BE2C (cell line): ENCODE results near the gene LRMDA.

Experiments used
- DNase-seq: peaks from one replicate; pipeline ENCODE4 v3.0.0-alpha.2; 2020
- H3K27me3 ChIP-seq: fragments of 250-450 bp; sonication (Bioruptor Pico); 2 replicates; pipeline ENCODE4 v1.5.1; 2020; ENCODE audit warnings: mild to moderate bottlenecking
- H3K36me3 ChIP-seq: fragments of 250-450 bp; sonication (Bioruptor Pico); 2 replicates; pipeline ENCODE4 v1.5.1; 2020; ENCODE audit warnings: mild to moderate bottlenecking
- H3K4me1 ChIP-seq: fragments of 250-450 bp; sonication (Bioruptor Pico); 2 replicates; pipeline ENCODE4 v1.5.1; 2020
- H3K4me3 ChIP-seq: 2 replicates; pipeline ENCODE4 v1.5.1; 2011; ENCODE audit warnings: low read depth, low read length
- H3K9me3 ChIP-seq: fragments of 250-450 bp; sonication (Bioruptor Pico); 2 replicates; pipeline ENCODE4 v1.5.1; 2020
- CTCF ChIP-seq: IDR thresholded peaks from 2 replicates; pipeline ENCODE4 v1.5.1; 2012; ENCODE audit warnings: mild to moderate bottlenecking, low read depth, low read length

The LRMDA gene

GRCh38 chr10:75948583-75948982 lies 517.2 kb downstream of the LRMDA start:
- no peak for TF ChIP-seq CTCF
- Histone ChIP-seq H3K36me3 (no peaks in the 10 kb centered on the region), H3K9me3 (no peaks in the 10 kb centered on the region), H3K4me1 (no peaks in the 10 kb centered on the region), H3K27me3 (no peaks in the 10 kb centered on the region), H3K4me3 (no peak overlapping the region)
- DNase-seq: no peak

- Histone ChIP-seq H3K27me3 (no peaks in the 10 kb centered on the region), H3K4me3 (no peak overlapping the region)
- DNase-seq: no peak
Measured at GRCh38 chr10:75950307-75950706, 518.9 kb downstream of the LRMDA start.

GRCh38 chr10:75950997-75951589 lies 519.7 kb downstream of the LRMDA start:
- Histone ChIP-seq H3K4me3 (no peak overlapping the region), H3K4me1 (no peaks in the 10 kb centered on the region), H3K9me3 (no peaks in the 10 kb centered on the region), H3K27me3 (no peaks in the 10 kb centered on the region), H3K36me3 (no peaks in the 10 kb centered on the region)
- TF ChIP-seq CTCF: no peak
- no peak for DNase-seq

More at GRCh38 chr10:75950307-75950706, 518.9 kb downstream of the LRMDA start:
- Histone ChIP-seq H3K4me1 (no peaks in the 10 kb centered on the region), H3K36me3 (no peaks in the 10 kb centered on the region), H3K9me3 (no peaks in the 10 kb centered on the region)
- TF ChIP-seq CTCF: no peak

GRCh38 chr10:75951627-75952026 lies 520.2 kb downstream of the LRMDA start:
- H3K4me3 ChIP-seq: no peak overlapping the region
- DNase-seq: no peak
- H3K4me1 ChIP-seq: no peaks in the 10 kb centered on the region
- no peak for TF ChIP-seq CTCF
- H3K9me3 ChIP-seq: no peaks in the 10 kb centered on the region
- H3K27me3 ChIP-seq: no peaks in the 10 kb centered on the region
- no peaks in the 10 kb centered on the region for H3K36me3 ChIP-seq

- Histone ChIP-seq H3K9me3 (no peaks in the 10 kb centered on the region), H3K4me3 (no peak overlapping the region), H3K27me3 (no peaks in the 10 kb centered on the region), H3K4me1 (no peaks in the 10 kb centered on the region), H3K36me3 (no peaks in the 10 kb centered on the region)
- TF ChIP-seq CTCF: no peak
- no peak for DNase-seq
Measured at GRCh38 chr10:75952093-75952492, 520.7 kb downstream of the LRMDA start.

- DNase-seq: no peak
- Histone ChIP-seq H3K27me3 (no peaks in the 10 kb centered on the region), H3K4me1 (no peaks in the 10 kb centered on the region)
Measured at GRCh38 chr10:75954486-75954885, 523.1 kb downstream of the LRMDA start.

More at GRCh38 chr10:75954486-75954885, 523.1 kb downstream of the LRMDA start:
- no peaks in the 10 kb centered on the region for H3K9me3 ChIP-seq
- H3K36me3 ChIP-seq: no peaks in the 10 kb centered on the region
- no peak for TF ChIP-seq CTCF
- no peak overlapping the region for H3K4me3 ChIP-seq
